ENCODE results near the gene TPO. TPM values are rescaled to one million over a fixed set of nuclear protein-coding genes. Genes with fewer than 3 reads are reported as not detected.
"Not testable (repeated sequence)": the region's sequence is repeated elsewhere in the genome, so short reads cannot be mapped to it uniquely, and the experiment has no call there.

The TPO gene
- total RNA-seq, 2 donors from 2014 or later, result not detected

- H3K27me3 Mint-ChIP-seq (ENCODE audit: low read depth), result no peaks in the 10 kb centered on the region
- H3K36me3 Mint-ChIP-seq (ENCODE audit: insufficient read depth in 2 of 2), result no peaks in the 10 kb centered on the region
- H3K4me1 Mint-ChIP-seq (ENCODE audit: low read depth), result no peaks in the 10 kb centered on the region
- ATAC-seq (replicated peaks in 1 of 2) (no peak), DNase-seq (no peak)
- H3K27ac Mint-ChIP-seq, result no peak overlapping the region
- H3K4me3 Mint-ChIP-seq, result no peak overlapping the region
- no peaks in the 10 kb centered on the region for H3K9me3 Mint-ChIP-seq
Measured at GRCh38 chr2:1484131-1484884, 71.0 kb downstream of the TPO start.

GRCh38 chr2:1486670-1487069, 73.4 kb downstream of the TPO start:
- Mint-ChIP-seq H3K36me3 (ENCODE audit: insufficient read depth in 2 of 2) (no peaks in the 10 kb centered on the region), H3K4me3 (no peak overlapping the region), H3K27ac (no peak overlapping the region), H3K27me3 (ENCODE audit: low read depth) (no peaks in the 10 kb centered on the region), H3K9me3 (no peaks in the 10 kb centered on the region), H3K4me1 (ENCODE audit: low read depth) (no peaks in the 10 kb centered on the region)
- DNase-seq (no peak), ATAC-seq (replicated peaks in 1 of 2) (no peak)

- no peaks in the 10 kb centered on the region for H3K9me3 Mint-ChIP-seq
- no peaks in the 10 kb centered on the region for H3K36me3 Mint-ChIP-seq (ENCODE audit: insufficient read depth in 2 of 2)
- H3K27me3 Mint-ChIP-seq (ENCODE audit: low read depth), result no peaks in the 10 kb centered on the region
- DNase-seq (no peak), ATAC-seq (replicated peaks in 1 of 2) (no peak)
- no peak overlapping the region for H3K4me3 Mint-ChIP-seq
- H3K4me1 Mint-ChIP-seq (ENCODE audit: low read depth), result no peaks in the 10 kb centered on the region
- no peak overlapping the region for H3K27ac Mint-ChIP-seq
Measured at GRCh38 chr2:1487758-1488157, 74.5 kb downstream of the TPO start.

- no peaks in the 10 kb centered on the region for H3K36me3 Mint-ChIP-seq (ENCODE audit: insufficient read depth in 2 of 2)
- DNase-seq, result no peak
- no peak overlapping the region for H3K27ac Mint-ChIP-seq
Measured at GRCh38 chr2:1488181-1488671, 75.0 kb downstream of the TPO start.

GRCh38 chr2:1488851-1489250, 75.6 kb downstream of the TPO start:
- ATAC-seq (replicated peaks in 1 of 2) (no peak), DNase-seq (no peak)
- H3K27ac Mint-ChIP-seq, result no peak overlapping the region
- no peak overlapping the region for H3K4me3 Mint-ChIP-seq
- H3K36me3 Mint-ChIP-seq (ENCODE audit: insufficient read depth in 2 of 2), result no peaks in the 10 kb centered on the region
- H3K9me3 Mint-ChIP-seq, result no peaks in the 10 kb centered on the region
- no peaks in the 10 kb centered on the region for H3K4me1 Mint-ChIP-seq (ENCODE audit: low read depth)
- H3K27me3 Mint-ChIP-seq (ENCODE audit: low read depth), result no peaks in the 10 kb centered on the region

More at GRCh38 chr2:1488181-1488671, 75.0 kb downstream of the TPO start:
- Mint-ChIP-seq H3K27me3 (ENCODE audit: low read depth) (no peaks in the 10 kb centered on the region), H3K9me3 (no peaks in the 10 kb centered on the region), H3K4me3 (no peak overlapping the region), H3K4me1 (ENCODE audit: low read depth) (no peaks in the 10 kb centered on the region)
- no peak for ATAC-seq (replicated peaks in 1 of 2)

- Mint-ChIP-seq H3K36me3 (ENCODE audit: insufficient read depth in 2 of 2) (no peaks in the 10 kb centered on the region), H3K27ac (no peak overlapping the region), H3K4me1 (ENCODE audit: low read depth) (no peaks in the 10 kb centered on the region), H3K9me3 (no peaks in the 10 kb centered on the region), H3K27me3 (ENCODE audit: low read depth) (no peaks in the 10 kb centered on the region), H3K4me3 (no peak overlapping the region)
- ATAC-seq (replicated peaks in 1 of 2), result no peak
- no peak for DNase-seq
Measured at GRCh38 chr2:1489486-1489885, 76.2 kb downstream of the TPO start.

- not testable (repeated sequence) for DNase-seq; H3K4me1 Mint-ChIP-seq (ENCODE audit: low read depth); ATAC-seq (replicated peaks in 1 of 2); H3K27me3 Mint-ChIP-seq (ENCODE audit: low read depth); H3K27ac Mint-ChIP-seq; H3K4me3 Mint-ChIP-seq; H3K36me3 Mint-ChIP-seq (ENCODE audit: insufficient read depth in 2 of 2); H3K9me3 Mint-ChIP-seq
Measured at GRCh38 chr2:1490381-1490780, 77.1 kb downstream of the TPO start.

GRCh38 chr2:1491751-1492150, 78.5 kb downstream of the TPO start:
- no peaks in the 10 kb centered on the region for H3K9me3 Mint-ChIP-seq

GRCh38 chr2:1492231-1492630, 79.0 kb downstream of the TPO start:
- H3K27ac Mint-ChIP-seq; DNase-seq; ATAC-seq (replicated peaks in 1 of 2); H3K9me3 Mint-ChIP-seq; H3K4me3 Mint-ChIP-seq; H3K27me3 Mint-ChIP-seq (ENCODE audit: low read depth); H3K4me1 Mint-ChIP-seq (ENCODE audit: low read depth); H3K36me3 Mint-ChIP-seq (ENCODE audit: insufficient read depth in 2 of 2): not testable (repeated sequence)

More at GRCh38 chr2:1491751-1492150, 78.5 kb downstream of the TPO start:
- no peaks in the 10 kb centered on the region for H3K4me1 Mint-ChIP-seq (ENCODE audit: low read depth)
- ATAC-seq (replicated peaks in 1 of 2) (no peak), DNase-seq (no peak)
- H3K4me3 Mint-ChIP-seq, result no peak overlapping the region
- no peaks in the 10 kb centered on the region for H3K27me3 Mint-ChIP-seq (ENCODE audit: low read depth)
- H3K27ac Mint-ChIP-seq, result no peak overlapping the region
- H3K36me3 Mint-ChIP-seq (ENCODE audit: insufficient read depth in 2 of 2), result no peaks in the 10 kb centered on the region

GRCh38 chr2:1492711-1493430, 79.6 kb downstream of the TPO start:
- H3K27ac Mint-ChIP-seq, result no peak overlapping the region
- H3K4me1 Mint-ChIP-seq (ENCODE audit: low read depth), result no peaks in the 10 kb centered on the region
- no peaks in the 10 kb centered on the region for H3K9me3 Mint-ChIP-seq
- no peak overlapping the region for H3K4me3 Mint-ChIP-seq
- no peaks in the 10 kb centered on the region for H3K27me3 Mint-ChIP-seq (ENCODE audit: low read depth)
- H3K36me3 Mint-ChIP-seq (ENCODE audit: insufficient read depth in 2 of 2), result no peaks in the 10 kb centered on the region
- DNase-seq (no peak), ATAC-seq (replicated peaks in 1 of 2) (no peak)

GRCh38 chr2:1493431-1494126, 80.3 kb downstream of the TPO start:
- Mint-ChIP-seq H3K4me3 (no peak overlapping the region), H3K4me1 (ENCODE audit: low read depth) (no peaks in the 10 kb centered on the region), H3K36me3 (ENCODE audit: insufficient read depth in 2 of 2) (no peaks in the 10 kb centered on the region), H3K27ac (no peak overlapping the region), H3K9me3 (no peaks in the 10 kb centered on the region), H3K27me3 (ENCODE audit: low read depth) (no peaks in the 10 kb centered on the region)
- ATAC-seq (replicated peaks in 1 of 2), result no peak
- DNase-seq, result no peak

- ATAC-seq (replicated peaks in 1 of 2) (no peak), DNase-seq (no peak)
- Mint-ChIP-seq H3K4me3 (no peak overlapping the region), H3K4me1 (ENCODE audit: low read depth) (no peaks in the 10 kb centered on the region), H3K27me3 (ENCODE audit: low read depth) (no peaks in the 10 kb centered on the region), H3K36me3 (ENCODE audit: insufficient read depth in 2 of 2) (no peaks in the 10 kb centered on the region), H3K27ac (no peak overlapping the region), H3K9me3 (no peaks in the 10 kb centered on the region)
Measured at GRCh38 chr2:1494257-1494656, 81.0 kb downstream of the TPO start.

GRCh38 chr2:1494906-1495305, 81.6 kb downstream of the TPO start:
- no peak for DNase-seq
- Mint-ChIP-seq H3K4me1 (ENCODE audit: low read depth) (no peaks in the 10 kb centered on the region), H3K4me3 (no peak overlapping the region), H3K9me3 (no peaks in the 10 kb centered on the region), H3K27me3 (ENCODE audit: low read depth) (no peaks in the 10 kb centered on the region), H3K27ac (no peak overlapping the region), H3K36me3 (ENCODE audit: insufficient read depth in 2 of 2) (no peaks in the 10 kb centered on the region)
- ATAC-seq (replicated peaks in 1 of 2), result no peak

Measured in activated T-cell treated with anti-CD3 and anti-CD28 coated beads, Interleukin-2, amount 50 U/mL, for 72 hours (primary cell).